HCT116 (cell line): ENCODE measurements around the gene LRRFIP2.

Experiments
- EGR1 ChIP-seq: IDR thresholded peaks from 2 replicates; pipeline ENCODE4 v1.6.1; 2012; ENCODE audit warnings: low read depth
- EZH2 ChIP-seq: fragments of 200-600 bp; sonication (generic); IDR thresholded peaks from 2 replicates; pipeline ENCODE4 v1.6.1; 2017; ENCODE audit warnings: antibody characterized with exemption, mixed run types
- EZH2phosphoT487 ChIP-seq: fragments of 200-600 bp; IDR thresholded peaks from 2 replicates; pipeline ENCODE4 v1.6.1; 2018; ENCODE audit warnings: antibody characterized with exemption, borderline replicate concordance
- POLR2A ChIP-seq: IDR thresholded peaks from 2 replicates; pipeline ENCODE4 v1.7.0; 2011; ENCODE audit warnings: borderline replicate concordance; ENCODE audit not compliant: insufficient read depth, insufficient read length; ENCODE audit errors: extremely low read depth
- POLR2AphosphoS5 ChIP-seq: IDR thresholded peaks from 2 replicates; pipeline ENCODE4 v1.6.1; 2011; ENCODE audit warnings: mild to moderate bottlenecking, low read depth, low read length, moderate library complexity
- RAD21 ChIP-seq: IDR thresholded peaks from 2 replicates; pipeline ENCODE4 v1.6.1; 2012; ENCODE audit warnings: low read depth, mild to moderate bottlenecking
- SIN3A ChIP-seq: IDR thresholded peaks from 2 replicates; pipeline ENCODE4 v1.6.1; 2012; ENCODE audit warnings: low read depth
- SRF ChIP-seq: IDR thresholded peaks from 2 replicates; pipeline ENCODE4 v1.6.1; 2012; ENCODE audit warnings: low read depth
- TCF7L2 ChIP-seq: IDR thresholded peaks from 2 replicates; pipeline ENCODE4 v1.7.0; 2011; ENCODE audit warnings: borderline replicate concordance, inconsistent platforms; ENCODE audit not compliant: insufficient read depth, insufficient read length; ENCODE audit errors: extremely low read depth
- ZFX ChIP-seq: fragments of 450-650 bp; IDR thresholded peaks from 2 replicates; pipeline ENCODE4 v1.6.1; 2017
- TF ChIP-seq, protein P1 (sequence below), 3 experiments: fragments of 200-600 bp in 1 of 3; sonication (generic) in 1 of 3; IDR thresholded peaks in 2 of 3; conservative IDR thresholded peaks in 1 of 3; 2 replicates each; pipeline ENCODE4 v1.5.1; 2012 to 2017; ENCODE audit warnings: low read depth in 2 of 3, low read length in 2 of 3, antibody characterized with exemption in 1 of 3, borderline replicate concordance in 1 of 3, control low read depth in 1 of 3, mild to moderate bottlenecking in 1 of 3, mixed read lengths in 1 of 3, mixed run types in 1 of 3, moderate library complexity in 1 of 3; ENCODE audit not compliant: insufficient read depth in 1 of 3
- TF ChIP-seq, protein P2 (sequence below): IDR thresholded peaks from 2 replicates; pipeline ENCODE4 v1.6.1; 2011; ENCODE audit warnings: mild to moderate bottlenecking, low read length, moderate library complexity; ENCODE audit not compliant: insufficient replicate concordance; ENCODE audit errors: extremely low read depth
- TF ChIP-seq, protein P3 (sequence below): IDR thresholded peaks from 2 replicates; pipeline ENCODE4 v1.6.1; 2012

DNA sequence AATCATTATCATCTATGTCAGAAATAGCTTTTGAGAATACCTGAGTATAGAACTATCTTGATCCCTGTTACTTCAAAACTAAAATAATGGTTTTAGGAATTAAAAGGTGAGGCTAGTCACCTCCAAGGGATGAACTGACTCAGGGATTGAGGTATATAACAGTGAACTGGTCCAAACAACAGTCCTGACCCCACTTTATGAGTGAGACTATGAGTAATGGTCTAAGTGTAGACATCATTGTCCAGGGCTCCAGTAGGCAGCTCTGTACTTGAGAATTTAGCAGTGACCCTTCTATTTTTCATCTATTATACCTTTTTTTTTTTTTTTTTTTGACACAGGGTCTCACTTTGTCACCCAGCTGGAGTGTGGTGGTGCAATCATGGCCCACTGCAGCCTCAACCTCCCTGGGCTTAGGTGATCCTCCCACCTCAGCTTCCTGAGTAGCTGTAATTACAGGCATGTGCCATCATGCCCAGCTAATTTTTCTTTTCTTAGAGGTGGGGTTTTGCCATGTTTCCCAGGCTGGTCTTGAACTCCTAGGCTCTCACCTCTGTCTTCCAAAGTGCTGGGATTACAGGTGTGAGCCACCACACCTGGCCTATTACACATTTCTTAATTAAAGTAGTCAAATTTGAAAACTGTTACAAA, 144.7 kb downstream of the LRRFIP2 start:
- no peak for TF ChIP-seq POLR2A
- TF ChIP-seq, protein P1, sequence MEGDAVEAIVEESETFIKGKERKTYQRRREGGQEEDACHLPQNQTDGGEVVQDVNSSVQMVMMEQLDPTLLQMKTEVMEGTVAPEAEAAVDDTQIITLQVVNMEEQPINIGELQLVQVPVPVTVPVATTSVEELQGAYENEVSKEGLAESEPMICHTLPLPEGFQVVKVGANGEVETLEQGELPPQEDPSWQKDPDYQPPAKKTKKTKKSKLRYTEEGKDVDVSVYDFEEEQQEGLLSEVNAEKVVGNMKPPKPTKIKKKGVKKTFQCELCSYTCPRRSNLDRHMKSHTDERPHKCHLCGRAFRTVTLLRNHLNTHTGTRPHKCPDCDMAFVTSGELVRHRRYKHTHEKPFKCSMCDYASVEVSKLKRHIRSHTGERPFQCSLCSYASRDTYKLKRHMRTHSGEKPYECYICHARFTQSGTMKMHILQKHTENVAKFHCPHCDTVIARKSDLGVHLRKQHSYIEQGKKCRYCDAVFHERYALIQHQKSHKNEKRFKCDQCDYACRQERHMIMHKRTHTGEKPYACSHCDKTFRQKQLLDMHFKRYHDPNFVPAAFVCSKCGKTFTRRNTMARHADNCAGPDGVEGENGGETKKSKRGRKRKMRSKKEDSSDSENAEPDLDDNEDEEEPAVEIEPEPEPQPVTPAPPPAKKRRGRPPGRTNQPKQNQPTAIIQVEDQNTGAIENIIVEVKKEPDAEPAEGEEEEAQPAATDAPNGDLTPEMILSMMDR (IDR thresholded peaks at IDR 0.05 in 2 of 3, conservative IDR thresholded peaks at IDR 0.05 in 1 of 3; ENCODE audit: borderline replicate concordance in 1 of 3, insufficient read depth in 1 of 3, low read depth in 2 of 3, low read length in 2 of 3) = no peak
- TF ChIP-seq, protein P2, sequence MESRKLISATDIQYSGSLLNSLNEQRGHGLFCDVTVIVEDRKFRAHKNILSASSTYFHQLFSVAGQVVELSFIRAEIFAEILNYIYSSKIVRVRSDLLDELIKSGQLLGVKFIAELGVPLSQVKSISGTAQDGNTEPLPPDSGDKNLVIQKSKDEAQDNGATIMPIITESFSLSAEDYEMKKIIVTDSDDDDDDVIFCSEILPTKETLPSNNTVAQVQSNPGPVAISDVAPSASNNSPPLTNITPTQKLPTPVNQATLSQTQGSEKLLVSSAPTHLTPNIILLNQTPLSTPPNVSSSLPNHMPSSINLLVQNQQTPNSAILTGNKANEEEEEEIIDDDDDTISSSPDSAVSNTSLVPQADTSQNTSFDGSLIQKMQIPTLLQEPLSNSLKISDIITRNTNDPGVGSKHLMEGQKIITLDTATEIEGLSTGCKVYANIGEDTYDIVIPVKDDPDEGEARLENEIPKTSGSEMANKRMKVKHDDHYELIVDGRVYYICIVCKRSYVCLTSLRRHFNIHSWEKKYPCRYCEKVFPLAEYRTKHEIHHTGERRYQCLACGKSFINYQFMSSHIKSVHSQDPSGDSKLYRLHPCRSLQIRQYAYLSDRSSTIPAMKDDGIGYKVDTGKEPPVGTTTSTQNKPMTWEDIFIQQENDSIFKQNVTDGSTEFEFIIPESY = no peak
- TF ChIP-seq RAD21 = no peak
- no peak for TF ChIP-seq TCF7L2
- no peak for TF ChIP-seq EGR1
- no peak for TF ChIP-seq EZH2
- no peak for TF ChIP-seq POLR2AphosphoS5
- TF ChIP-seq SRF = no peak
- TF ChIP-seq, protein P3, sequence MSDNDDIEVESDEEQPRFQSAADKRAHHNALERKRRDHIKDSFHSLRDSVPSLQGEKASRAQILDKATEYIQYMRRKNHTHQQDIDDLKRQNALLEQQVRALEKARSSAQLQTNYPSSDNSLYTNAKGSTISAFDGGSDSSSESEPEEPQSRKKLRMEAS = no peak
- TF ChIP-seq SIN3A = no peak
- no peak for TF ChIP-seq EZH2phosphoT487
- no peak for TF ChIP-seq ZFX
